ENCODE results near the gene PXN.
A peak's percentile ranks its signal among the peaks of the same experiment; 100 is the strongest.
"Not testable (repeated sequence)": the region's sequence is repeated elsewhere in the genome, so short reads cannot be mapped to it uniquely, and the experiment has no call there.

Gene PXN

DNA sequence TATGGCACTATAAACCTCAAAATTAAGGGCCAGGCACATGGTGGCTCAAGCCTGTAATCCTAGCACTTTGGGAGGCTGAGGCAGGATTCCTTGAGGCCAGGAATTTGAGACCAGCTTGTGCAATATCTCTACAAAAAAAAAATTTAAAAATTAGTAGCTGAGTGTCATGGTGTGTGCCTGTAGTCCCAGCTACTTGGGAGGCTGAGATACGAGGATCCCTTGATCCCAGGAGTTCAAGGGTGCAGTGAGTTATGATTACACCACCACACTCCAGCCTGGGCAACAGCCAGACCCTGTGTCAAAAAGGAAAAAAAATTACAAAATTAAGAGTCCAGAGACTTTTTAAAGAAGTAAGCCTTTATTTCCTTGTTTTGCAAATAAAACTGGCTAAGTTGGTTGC lies 69.2 kb downstream of the PXN start:
- DNase-seq (ENCODE audit: extremely low read depth, low read depth) = no peak

DNA sequence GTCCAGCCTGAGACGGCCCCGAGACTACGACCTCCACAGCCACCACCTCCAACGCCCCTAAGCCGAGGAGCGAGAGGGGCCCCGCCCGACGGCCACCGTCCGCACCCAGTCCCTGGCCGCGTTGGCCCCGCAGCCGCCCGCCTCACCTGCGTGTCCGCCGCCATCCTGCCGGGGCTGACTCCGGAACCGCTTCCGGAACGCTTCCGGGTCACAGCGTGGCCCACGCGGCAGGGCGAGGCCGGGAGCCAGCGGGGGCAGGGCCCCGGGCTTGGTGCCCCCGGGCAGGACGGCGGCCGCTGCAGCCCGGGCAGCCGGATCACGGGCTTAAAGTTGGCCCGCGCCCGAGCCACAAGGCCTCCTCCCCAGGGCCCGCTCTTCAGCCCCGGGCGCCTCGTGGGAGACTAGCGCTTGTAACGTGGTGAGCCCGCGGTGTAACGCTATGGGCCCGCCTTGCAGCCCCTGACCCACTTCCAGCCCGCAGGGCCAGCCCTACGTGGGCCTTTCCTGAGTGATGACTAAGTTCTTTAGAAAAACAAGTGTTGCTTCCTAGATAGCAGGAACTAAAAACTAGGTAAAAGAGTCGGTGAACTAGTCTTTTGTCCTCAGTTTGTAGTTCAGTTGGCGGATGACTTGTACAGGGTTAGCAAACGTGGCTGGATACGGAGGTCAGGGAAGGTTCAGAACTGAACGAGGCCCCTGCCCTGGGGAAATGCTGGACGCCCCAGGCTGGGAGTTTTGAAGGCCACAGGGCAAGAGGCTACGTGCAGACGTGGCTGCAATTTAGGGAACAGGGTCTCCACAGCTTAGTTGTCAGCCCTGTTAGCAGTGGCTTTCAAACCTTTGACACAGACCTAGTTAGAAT lies 70.8 kb downstream of the PXN start, which contains the start of gene GCN1:
Gene GCN1, minus strand, starts transcription at position 182 of the 862 bp plus-strand sequence. Its CDS starts 18 bp downstream, at position 164.
- TF ChIP-seq, protein P1, sequence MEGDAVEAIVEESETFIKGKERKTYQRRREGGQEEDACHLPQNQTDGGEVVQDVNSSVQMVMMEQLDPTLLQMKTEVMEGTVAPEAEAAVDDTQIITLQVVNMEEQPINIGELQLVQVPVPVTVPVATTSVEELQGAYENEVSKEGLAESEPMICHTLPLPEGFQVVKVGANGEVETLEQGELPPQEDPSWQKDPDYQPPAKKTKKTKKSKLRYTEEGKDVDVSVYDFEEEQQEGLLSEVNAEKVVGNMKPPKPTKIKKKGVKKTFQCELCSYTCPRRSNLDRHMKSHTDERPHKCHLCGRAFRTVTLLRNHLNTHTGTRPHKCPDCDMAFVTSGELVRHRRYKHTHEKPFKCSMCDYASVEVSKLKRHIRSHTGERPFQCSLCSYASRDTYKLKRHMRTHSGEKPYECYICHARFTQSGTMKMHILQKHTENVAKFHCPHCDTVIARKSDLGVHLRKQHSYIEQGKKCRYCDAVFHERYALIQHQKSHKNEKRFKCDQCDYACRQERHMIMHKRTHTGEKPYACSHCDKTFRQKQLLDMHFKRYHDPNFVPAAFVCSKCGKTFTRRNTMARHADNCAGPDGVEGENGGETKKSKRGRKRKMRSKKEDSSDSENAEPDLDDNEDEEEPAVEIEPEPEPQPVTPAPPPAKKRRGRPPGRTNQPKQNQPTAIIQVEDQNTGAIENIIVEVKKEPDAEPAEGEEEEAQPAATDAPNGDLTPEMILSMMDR (IDR thresholded peaks at IDR 0.05; ENCODE audit: low read depth, low read length) = no peak
- DNase-seq (ENCODE audit: extremely low read depth, low read depth) = peak; percentile 37

More for the DNA sequence above, 69.2 kb downstream of the PXN start:
- TF ChIP-seq, protein P1 (IDR thresholded peaks at IDR 0.05; ENCODE audit: low read depth, low read length) = no peak

DNA sequence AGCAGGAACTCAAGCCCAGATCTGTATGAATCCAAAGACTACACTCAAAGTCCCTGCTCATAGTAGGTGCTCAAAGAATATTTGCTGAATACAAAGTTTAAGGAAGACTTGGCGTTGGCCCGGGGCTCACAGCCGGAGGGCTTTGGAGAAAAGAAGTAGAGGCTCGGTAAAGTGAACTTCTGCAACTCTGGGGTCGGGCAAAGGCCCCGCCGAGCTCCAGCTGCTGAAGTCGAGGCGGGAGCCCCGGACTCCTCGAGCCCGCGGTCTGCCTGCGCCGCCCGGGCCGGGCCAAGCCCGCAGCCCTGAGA lies 71.3 kb downstream of the PXN start:
- TF ChIP-seq, protein P1 (IDR thresholded peaks at IDR 0.05; ENCODE audit: low read depth, low read length) = no peak
- no peak for DNase-seq (ENCODE audit: extremely low read depth, low read depth)

DNA sequence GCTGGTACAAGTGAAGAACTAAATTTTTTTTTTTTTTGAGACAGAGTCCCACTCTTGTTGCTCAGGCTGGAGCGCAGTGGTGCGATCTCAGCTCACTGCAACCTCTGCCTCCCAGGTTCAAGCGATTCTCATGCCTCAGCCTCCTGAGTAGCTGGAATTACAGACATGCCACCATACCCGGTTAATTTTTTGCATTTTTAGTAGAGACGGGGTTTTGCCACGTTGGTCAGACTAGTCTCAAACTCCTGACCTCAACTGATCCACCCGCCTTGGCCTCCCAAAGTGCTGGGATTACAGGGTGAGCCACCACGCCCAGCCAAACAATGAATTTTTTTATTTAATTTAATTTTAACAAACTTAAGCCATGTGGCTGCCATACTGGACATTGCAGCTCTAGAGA lies 72.2 kb downstream of the PXN start:
- DNase-seq (ENCODE audit: extremely low read depth, low read depth) = not testable (repeated sequence)

DNA sequence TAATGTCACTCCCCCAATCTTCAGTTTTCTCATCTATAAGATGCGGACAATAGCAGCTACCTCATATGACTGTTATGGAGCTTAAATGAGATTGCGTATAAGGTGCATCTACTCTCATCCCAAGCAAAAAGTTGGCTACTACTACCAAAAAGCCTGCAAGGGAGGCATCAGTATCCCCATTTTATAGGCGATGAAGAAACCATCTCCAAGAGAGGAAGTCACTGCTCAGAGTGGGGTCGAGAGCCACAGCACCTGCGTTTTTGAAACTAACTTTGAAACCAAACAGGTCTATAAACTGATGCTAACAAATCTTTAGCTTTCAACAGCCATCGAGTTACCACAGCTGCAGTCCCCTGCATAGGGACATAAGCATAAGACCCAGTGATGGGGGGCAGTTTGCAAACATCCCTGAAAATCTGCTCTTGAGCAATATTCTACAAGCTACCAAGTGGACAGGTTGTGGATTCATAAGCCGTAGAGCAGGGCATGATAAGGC lies 74.5 kb downstream of the PXN start:
- TF ChIP-seq, protein P1 (IDR thresholded peaks at IDR 0.05; ENCODE audit: low read depth, low read length) = no peak
- no peak for DNase-seq (ENCODE audit: extremely low read depth, low read depth)

DNA sequence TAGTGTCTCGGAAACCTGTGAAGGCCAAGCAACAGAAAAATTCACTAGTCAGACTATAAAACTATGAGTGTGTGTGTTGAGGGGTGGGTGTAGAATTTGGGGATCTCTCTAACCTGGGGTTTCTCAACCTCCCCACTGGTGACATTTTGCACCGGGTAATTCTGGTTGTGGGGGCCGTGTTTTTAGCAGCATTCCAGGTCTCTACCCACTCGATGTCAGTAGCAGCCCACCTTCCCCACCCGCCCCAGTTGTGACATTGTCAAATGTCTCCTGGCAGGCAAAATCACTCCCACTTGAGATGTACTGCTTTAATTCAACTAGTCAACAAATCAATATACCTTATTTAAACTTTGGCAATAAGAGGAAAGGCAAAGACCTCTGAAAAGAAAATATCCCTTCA lies 75.1 kb downstream of the PXN start:
- TF ChIP-seq, protein P1 (IDR thresholded peaks at IDR 0.05; ENCODE audit: low read depth, low read length) = no peak
- DNase-seq (ENCODE audit: extremely low read depth, low read depth) = no peak

GRCh38 chr12:120186654-120187053 lies 78.9 kb downstream of the PXN start:
- TF ChIP-seq, protein P1 (IDR thresholded peaks at IDR 0.05; ENCODE audit: low read depth, low read length) = no peak
- DNase-seq (ENCODE audit: extremely low read depth, low read depth) = no peak

All from AG09319 (cell line).